SK-N-SH (cell line): ENCODE data around the gene CEP43. TPM values are rescaled to one million over a fixed set of nuclear protein-coding genes. Genes with fewer than 3 reads are reported as not detected.

Source experiments
- CTCF ChIA-PET: fragments of 300-600, 350-600 bp; formaldehyde crosslinking; extraction: SDS; loops from one replicate; lab custom pipeline; 2021; lab: Yijun Ruan, JAX
- POLR2A ChIA-PET: fragments of 350-600 bp; sonication (Branson Sonifier 250); formaldehyde crosslinking; extraction: SDS; loops from one replicate; lab custom pipeline; 2020; ENCODE audit warnings: antibody characterized with exemption, inconsistent platforms; lab: Yijun Ruan, JAX
- DNase-seq: peaks from one replicate; pipeline ENCODE4 v3.0.0; 2012
- H2AFZ ChIP-seq: fragments of 200-600 bp; sonication (generic); 2 replicates; pipeline ENCODE4 v1.8.1; 2016; ENCODE audit warnings: antibody characterized with exemption, mild to moderate bottlenecking, low read depth
- H3F3A ChIP-seq: fragments of 200-600 bp; sonication (generic); replicated peaks from 2 replicates; pipeline ENCODE3; 2016; ENCODE audit warnings: antibody characterized with exemption, mild to moderate bottlenecking; ENCODE audit not compliant: insufficient read depth
- H3K27ac ChIP-seq, 2 experiments: fragments of 200-500 bp in 1 of 2; fragments of 200-600 bp in 1 of 2; sonication (Bioruptor generic) in 1 of 2; sonication (generic), shearing (Covaris generic) in 1 of 2; 2 replicates each; pipeline versions ENCODE4 v1.5.1 to v1.6.1; 2014 to 2016; ENCODE audit warnings: low read depth in 2 of 2, inconsistent platforms in 1 of 2, low read length in 1 of 2, mild to moderate bottlenecking in 1 of 2, mixed read lengths in 1 of 2
- H3K27me3 ChIP-seq: fragments of 200-600 bp; sonication (generic), shearing (Covaris generic); 2 replicates; pipeline ENCODE4 v1.6.1; 2016; ENCODE audit warnings: mixed run types; ENCODE audit not compliant: insufficient read depth
- H3K36me3 ChIP-seq, 2 experiments: fragments of 200-500 bp in 1 of 2; fragments of 200-600 bp in 1 of 2; sonication (Bioruptor generic) in 1 of 2; sonication (generic) in 1 of 2; replicated peaks in 1 of 2; 2 replicates each; pipeline versions ENCODE3 to v1.5.1; 2014 to 2016; ENCODE audit warnings: low read length in 1 of 2, mild to moderate bottlenecking in 1 of 2; ENCODE audit not compliant: insufficient read depth in 2 of 2, control insufficient read depth in 1 of 2
- H3K4me1 ChIP-seq, 2 experiments: fragments of 200-500 bp in 1 of 2; fragments of 200-600 bp in 1 of 2; sonication (Bioruptor generic) in 1 of 2; sonication (generic), shearing (Covaris generic) in 1 of 2; 2 replicates each; pipeline versions ENCODE4 v1.5.1 to v1.6.1; 2014 to 2016; ENCODE audit warnings: low read depth in 1 of 2, low read length in 1 of 2, mixed run types in 1 of 2; ENCODE audit not compliant: insufficient read depth in 2 of 2, control insufficient read depth in 1 of 2
- H3K4me2 ChIP-seq: fragments of 200-600 bp; sonication (generic), shearing (Covaris generic); 2 replicates; pipeline ENCODE4 v1.6.1; 2017; ENCODE audit warnings: mixed run types
- H3K4me3 ChIP-seq, 2 experiments: fragments of 200-500 bp in 1 of 2; fragments of 200-600 bp in 1 of 2; sonication (Bioruptor generic) in 1 of 2; sonication (generic), shearing (Covaris generic) in 1 of 2; 2 replicates each; pipeline versions ENCODE4 v1.5.1 to v1.8.1; 2014 to 2016; ENCODE audit warnings: low read depth in 2 of 2, inconsistent platforms in 1 of 2, low read length in 1 of 2, mild to moderate bottlenecking in 1 of 2, mixed read lengths in 1 of 2, moderate library complexity in 1 of 2
- H3K79me2 ChIP-seq: fragments of 200-600 bp; sonication (generic); 2 replicates; pipeline ENCODE4 v1.8.1; 2017; ENCODE audit warnings: mild to moderate bottlenecking; ENCODE audit not compliant: insufficient read depth
- H3K9ac ChIP-seq: fragments of 200-600 bp; sonication (generic); 2 replicates; pipeline ENCODE4 v1.6.1; 2017; ENCODE audit warnings: mixed run types
- H3K9me2 ChIP-seq: fragments of 200-600 bp; sonication (generic); 2 replicates; pipeline ENCODE4 v1.6.1; 2017; ENCODE audit warnings: mixed run types
- H3K9me3 ChIP-seq: fragments of 200-600 bp; sonication (generic); 2 replicates; pipeline ENCODE4 v1.6.1; 2017; ENCODE audit warnings: mixed run types, mild to moderate bottlenecking, moderate library complexity
- H4K20me1 ChIP-seq: fragments of 200-600 bp; sonication (generic); 2 replicates; pipeline ENCODE4 v1.6.1; 2017; ENCODE audit warnings: mild to moderate bottlenecking, mixed run types; ENCODE audit not compliant: insufficient read depth
- FOSL2 ChIP-seq: IDR thresholded peaks from 2 replicates; pipeline ENCODE4 v1.4.0; 2012; ENCODE audit warnings: low read depth, mild to moderate bottlenecking, moderate library complexity, borderline replicate concordance
- FOXJ3 ChIP-seq: sonication (generic); formaldehyde crosslinking; IDR thresholded peaks from 2 replicates; pipeline ENCODE4 v1.5.1; 2020; ENCODE audit warnings: mild to moderate bottlenecking, missing genetic modification reagents
- JUND ChIP-seq: IDR thresholded peaks from 2 replicates; pipeline ENCODE4 v1.4.0; 2012
- RAD21 ChIP-seq: IDR thresholded peaks from 2 replicates; pipeline ENCODE4 v1.6.1; 2012; ENCODE audit warnings: mild to moderate bottlenecking, low read length
- RCOR1 ChIP-seq: fragments of 150-350 bp; IDR thresholded peaks from 2 replicates; pipeline ENCODE4 v1.6.1; 2017; ENCODE audit warnings: antibody characterized with exemption, low read length
- RFX5 ChIP-seq: IDR thresholded peaks from 2 replicates; pipeline ENCODE4 v1.6.1; 2012; ENCODE audit warnings: mild to moderate bottlenecking, improper control_type of control experiment, low read length
- RXRA ChIP-seq: IDR thresholded peaks from 2 replicates; pipeline ENCODE4 v1.4.0; 2012; ENCODE audit warnings: low read depth, mild to moderate bottlenecking, borderline replicate concordance
- TAF1 ChIP-seq: IDR thresholded peaks from 2 replicates; pipeline ENCODE4 v1.6.1; 2012; ENCODE audit warnings: low read depth, mild to moderate bottlenecking, low read length, moderate library complexity, borderline replicate concordance
- TCF12 ChIP-seq: IDR thresholded peaks from 2 replicates; pipeline ENCODE4 v1.4.0; 2012
- TEAD4 ChIP-seq: IDR thresholded peaks from 2 replicates; pipeline ENCODE4 v1.4.0; 2012; ENCODE audit warnings: mild to moderate bottlenecking, borderline replicate concordance; ENCODE audit not compliant: insufficient read depth
- WGBS: methylation state at CpG from one replicate; pipeline ENCODE4 v1.1.6; 2017; ENCODE audit warnings: low lambda C conversion rate; 5-methylcytosine and 5-hydroxymethylcytosine counted together
- polyA plus RNA-seq, 3 experiments: library from polyadenylated mRNA; depleted of rRNA; stranded (reverse); fragments of >200 nt; gene quantifications; 2 replicates each; pipeline ENCODE4 v1.2.3, GENCODE V29; 2012
- TF ChIP-seq, protein P1 (sequence below): fragments of 150-350 bp; IDR thresholded peaks from 2 replicates; pipeline ENCODE4 v1.6.1; 2017; ENCODE audit warnings: antibody characterized with exemption, low read length, low read depth, borderline replicate concordance
- TF ChIP-seq, protein P2 (sequence below): IDR thresholded peaks from 2 replicates; pipeline ENCODE4 v1.4.0; 2012; ENCODE audit warnings: low read depth

The CEP43 gene
- polyA plus RNA-seq, 1 of the 3 experiments (the other 2 are of a cell fraction): 7.5 TPM

DNA sequence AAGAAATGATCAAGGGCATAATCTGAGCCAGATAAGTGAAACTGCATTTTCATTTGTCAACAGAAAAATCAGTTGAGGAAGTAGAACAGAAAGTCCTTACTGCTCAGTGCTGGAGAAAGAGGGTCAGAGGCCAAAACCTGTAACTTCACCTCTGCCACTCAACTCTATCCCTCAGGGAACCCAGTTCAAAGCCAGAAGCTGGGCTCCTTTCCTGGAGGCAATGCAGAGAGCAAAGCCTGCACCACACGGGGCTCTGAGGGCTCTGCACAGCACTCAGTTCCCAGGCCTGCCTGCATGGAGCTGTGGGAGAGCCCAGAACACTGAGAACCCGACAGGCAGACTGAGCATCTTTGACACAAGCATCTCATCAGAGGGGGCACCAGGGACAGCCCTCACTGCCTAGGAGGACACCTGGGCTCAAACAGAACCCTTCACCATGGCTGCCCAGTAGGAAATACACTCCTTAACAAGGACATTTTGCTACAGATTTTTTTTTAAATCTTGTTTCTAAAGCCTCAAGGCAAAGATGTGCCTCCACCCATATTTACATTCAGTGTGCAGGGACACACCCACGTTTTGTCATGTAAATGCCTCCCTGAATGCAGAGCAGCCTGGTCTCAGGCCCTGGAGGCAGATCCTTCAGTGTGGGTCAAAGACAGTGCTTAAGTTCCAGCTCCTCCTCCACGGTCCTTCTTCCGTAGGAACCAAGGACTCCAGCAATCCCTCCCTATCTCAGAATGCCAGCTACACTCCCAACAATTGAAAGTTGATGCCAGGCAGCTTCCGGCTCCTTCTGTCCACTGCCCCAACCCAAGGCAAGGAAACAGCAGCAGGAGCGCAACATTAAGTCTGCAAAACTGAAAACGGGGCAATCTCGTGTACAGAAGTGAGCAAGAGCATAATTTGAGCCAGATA, 49.4 kb upstream of the CEP43 start (continued):
- TF ChIP-seq RFX5 (no peak), TCF12 (no peak), RCOR1 (no peak), RAD21 (no peak), TEAD4 (no peak)
- TF ChIP-seq, protein P1, sequence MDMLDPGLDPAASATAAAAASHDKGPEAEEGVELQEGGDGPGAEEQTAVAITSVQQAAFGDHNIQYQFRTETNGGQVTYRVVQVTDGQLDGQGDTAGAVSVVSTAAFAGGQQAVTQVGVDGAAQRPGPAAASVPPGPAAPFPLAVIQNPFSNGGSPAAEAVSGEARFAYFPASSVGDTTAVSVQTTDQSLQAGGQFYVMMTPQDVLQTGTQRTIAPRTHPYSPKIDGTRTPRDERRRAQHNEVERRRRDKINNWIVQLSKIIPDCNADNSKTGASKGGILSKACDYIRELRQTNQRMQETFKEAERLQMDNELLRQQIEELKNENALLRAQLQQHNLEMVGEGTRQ: no peak
- TF ChIP-seq, all 33 proteins: peak for 0

DNA sequence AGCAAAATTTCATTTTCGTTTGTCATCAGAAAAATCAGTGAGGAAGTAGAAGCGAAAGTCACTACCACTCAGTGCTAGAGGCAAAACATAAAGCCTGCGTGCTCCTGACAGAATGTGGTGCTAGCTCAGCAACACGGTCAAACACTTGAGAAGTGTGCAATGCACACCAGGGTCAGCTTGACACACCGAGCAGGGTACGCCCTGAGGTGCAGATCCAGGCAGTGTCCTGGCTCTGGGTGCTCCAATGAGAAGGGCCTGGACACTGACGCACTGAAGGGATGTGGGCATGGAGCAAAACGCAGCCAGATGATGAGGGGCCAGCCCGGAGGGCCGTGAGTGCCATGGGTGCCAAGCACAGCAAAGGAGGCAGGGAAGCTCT, 48.8 kb upstream of the CEP43 start:
- Histone ChIP-seq H3K27me3 (no peaks in the 10 kb centered on the region), H3K9me2 (no peaks in the 10 kb centered on the region), H3K4me1 (peaks cover 0 to 4% of the 10 kb centered on the region in 2 experiments; a peak in 1 of 4 replicates), H3K9ac (no peak overlapping the region), H3K4me2 (no peak overlapping the region), H3F3A (no peaks in the 10 kb centered on the region), H3K4me3 (no peak overlapping the region), H3K79me2 (no peaks in the 10 kb centered on the region), H2AFZ (no peak overlapping the region), H3K9me3 (no peaks in the 10 kb centered on the region), H4K20me1 (no peaks in the 10 kb centered on the region), H3K27ac (no peak overlapping the region), H3K36me3 (peaks cover 0 to 22% of the 10 kb centered on the region in 2 experiments)
- ChIA-PET CTCF (interaction anchor here (0.6 to 3.4 kb wide), 12 partner anchors 10 to 550 kb away, joined by 3 to 24 read pairs (median 6); no protein-coding TSS in a partner anchor), POLR2A (no interaction called here)
- WGBS: 84% methylated on average over 7 of the region's 10 CpGs
- TF ChIP-seq RXRA (no peak), FOXJ3 (CRISPR knock-in tag) (no peak), FOSL2 (no peak), JUND (no peak), RFX5 (no peak), TAF1 (no peak), RCOR1 (no peak)
- TF ChIP-seq, protein P2, sequence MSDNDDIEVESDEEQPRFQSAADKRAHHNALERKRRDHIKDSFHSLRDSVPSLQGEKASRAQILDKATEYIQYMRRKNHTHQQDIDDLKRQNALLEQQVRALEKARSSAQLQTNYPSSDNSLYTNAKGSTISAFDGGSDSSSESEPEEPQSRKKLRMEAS: no peak
- TF ChIP-seq, protein P1: no peak
- DNase-seq: no peak
